Measurements from ENCODE around the gene PPP6R1.
"Not testable (repeated sequence)": the region's sequence is repeated elsewhere in the genome, so short reads cannot be mapped to it uniquely, and the experiment has no call there.

The PPP6R1 gene

GRCh38 chr19:55224679-55225414 lies 34.0 kb downstream of the PPP6R1 start:
- DNase-seq (ENCODE audit: low read depth) = not testable (repeated sequence)

DNA sequence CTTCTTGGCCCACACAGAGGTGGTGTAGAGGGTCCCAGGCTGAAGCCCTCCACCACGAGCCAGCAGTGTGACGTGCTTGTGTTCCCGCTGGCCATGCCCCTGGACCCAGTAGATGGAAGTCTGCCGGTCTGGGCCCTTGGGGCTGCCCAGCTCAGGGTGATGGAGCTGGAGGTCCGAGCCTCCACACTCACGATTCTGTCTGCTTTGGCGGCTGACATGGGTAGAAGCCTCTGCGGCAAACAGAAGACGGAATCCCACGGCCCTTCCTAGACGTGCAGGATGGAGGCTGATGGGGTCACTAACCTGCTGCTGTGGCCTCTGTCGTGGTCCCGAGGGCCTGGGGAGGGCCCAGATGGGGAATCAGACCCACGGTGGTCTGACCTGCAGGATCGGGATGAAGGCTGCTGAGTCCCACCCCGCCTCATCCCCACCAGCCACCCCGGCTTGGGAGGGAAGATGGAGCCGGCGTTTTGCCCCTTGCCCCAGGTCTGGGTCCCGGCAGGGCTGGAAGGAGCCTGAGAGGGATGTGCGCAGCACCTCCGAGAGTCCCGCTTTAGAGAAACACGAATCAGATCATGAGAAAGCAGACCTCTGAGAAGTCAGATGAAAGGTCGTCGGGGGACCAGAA lies 34.7 kb downstream of the PPP6R1 start:
- no peak for DNase-seq (ENCODE audit: low read depth)

DNA sequence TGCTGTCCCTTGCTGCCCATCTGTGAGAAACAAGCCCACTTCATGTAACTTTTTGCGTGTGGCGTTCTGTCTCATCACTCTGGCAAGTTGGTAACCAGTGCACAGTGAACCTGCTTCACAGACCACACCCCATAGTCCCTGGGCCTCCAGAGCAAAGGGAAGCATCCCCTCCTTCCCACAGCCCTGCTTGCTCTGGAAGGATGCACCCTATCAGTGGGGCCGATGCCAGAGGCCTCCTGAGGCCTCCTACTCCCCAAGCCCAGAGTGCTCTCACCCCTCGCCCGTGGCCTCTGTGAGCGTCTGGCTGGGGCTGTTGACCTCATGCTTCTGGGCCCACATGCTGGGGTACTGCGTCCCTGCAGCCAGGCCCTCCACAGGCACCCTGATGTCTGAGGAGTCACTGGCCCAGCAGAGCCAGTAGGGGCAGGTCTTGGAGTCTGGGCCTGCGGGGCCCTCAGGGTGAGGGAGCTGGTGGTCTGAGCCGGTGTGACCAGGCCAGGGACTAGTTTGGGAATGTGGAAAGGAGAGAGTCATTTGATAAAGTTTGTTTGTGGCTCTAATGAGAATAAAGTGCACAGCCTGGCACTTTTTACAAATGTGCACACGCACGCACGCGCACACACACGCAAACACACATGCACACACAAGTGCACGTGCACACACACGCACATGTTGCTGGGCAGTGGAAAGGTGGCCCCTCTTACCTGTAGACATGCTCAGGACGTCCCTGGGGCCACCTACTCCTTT lies 35.4 kb downstream of the PPP6R1 start:
- DNase-seq (ENCODE audit: low read depth) = no peak

DNA sequence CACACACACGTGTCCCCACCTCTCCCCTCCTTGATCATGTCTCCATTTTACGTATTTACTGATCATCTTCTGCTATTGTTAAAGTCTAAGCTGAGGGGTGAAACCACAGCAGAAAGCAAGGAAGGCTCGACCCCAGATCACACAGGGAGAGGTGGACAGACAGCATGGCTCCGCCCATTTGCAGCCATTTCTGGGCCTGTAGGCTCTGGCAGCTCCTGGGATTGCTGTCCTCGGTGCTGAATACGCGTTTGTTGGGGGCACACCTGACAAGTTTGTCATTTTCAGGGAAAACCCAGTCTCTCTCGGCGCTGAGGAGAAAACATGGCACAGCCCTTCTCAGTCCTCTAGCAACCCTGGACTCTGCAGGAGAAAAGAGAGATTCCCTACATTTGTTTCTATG lies 38.3 kb downstream of the PPP6R1 start:
- no peak for DNase-seq (ENCODE audit: low read depth)

DNA sequence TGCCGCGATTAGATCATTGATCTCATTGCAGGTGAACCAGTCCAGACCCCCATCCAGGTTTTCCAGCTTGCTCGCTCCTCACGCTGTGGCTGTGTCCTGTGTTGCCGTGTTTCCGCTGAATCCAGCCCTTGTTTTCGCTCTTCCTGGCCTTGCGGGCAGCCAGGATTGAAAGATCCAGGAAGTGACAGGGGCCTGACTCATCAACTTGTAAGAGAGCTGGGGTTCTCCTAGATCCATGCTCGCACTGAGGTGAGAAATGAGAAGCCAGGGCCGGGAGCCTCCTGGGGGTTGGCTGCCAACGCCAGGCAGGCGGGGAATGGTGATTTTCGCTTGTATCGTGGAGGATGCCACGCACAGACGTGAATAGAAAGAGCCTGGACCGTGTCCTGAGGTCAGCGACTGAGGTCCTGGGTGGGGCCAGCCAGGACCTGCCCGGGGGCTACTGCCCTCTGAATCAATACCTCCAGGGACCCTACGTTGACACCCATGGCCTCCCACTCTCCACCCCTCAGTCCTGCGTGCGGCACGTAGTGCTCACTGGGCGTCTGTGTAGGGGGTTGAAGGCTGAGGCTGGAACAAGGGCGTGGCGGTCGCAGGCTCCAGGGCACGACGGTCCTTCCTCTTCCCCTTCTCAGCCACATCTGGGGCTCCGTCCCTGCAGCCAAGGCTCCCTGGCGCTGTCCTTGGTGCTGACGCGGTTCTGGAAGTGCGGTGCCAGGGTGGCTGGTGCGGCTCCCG lies 42.2 kb downstream of the PPP6R1 start:
- peak; percentile 98 for DNase-seq (ENCODE audit: low read depth)

DNA sequence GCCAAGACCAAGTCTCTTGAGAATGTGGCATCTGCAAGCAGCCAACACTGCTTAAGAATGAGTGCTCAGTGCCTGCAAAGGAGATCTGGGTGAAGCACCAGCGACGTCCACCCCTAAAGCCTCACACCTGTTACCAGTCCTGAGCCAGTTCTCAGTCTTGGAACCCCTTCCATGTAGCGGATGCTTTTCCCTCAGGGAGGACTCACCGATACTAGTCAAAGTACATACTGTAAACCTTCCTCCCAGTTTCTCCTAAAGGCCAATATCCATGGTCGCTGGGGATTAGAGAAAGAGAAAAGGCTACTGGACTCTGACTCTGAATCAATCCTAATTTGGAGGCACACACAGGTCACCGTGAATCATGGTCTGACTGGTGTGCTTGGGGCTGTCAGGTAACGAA lies 45.3 kb downstream of the PPP6R1 start:
- no peak for DNase-seq (ENCODE audit: low read depth)

GRCh38 chr19:55212447-55212846 lies 46.4 kb downstream of the PPP6R1 start:
- no peak for DNase-seq (ENCODE audit: low read depth)

DNA sequence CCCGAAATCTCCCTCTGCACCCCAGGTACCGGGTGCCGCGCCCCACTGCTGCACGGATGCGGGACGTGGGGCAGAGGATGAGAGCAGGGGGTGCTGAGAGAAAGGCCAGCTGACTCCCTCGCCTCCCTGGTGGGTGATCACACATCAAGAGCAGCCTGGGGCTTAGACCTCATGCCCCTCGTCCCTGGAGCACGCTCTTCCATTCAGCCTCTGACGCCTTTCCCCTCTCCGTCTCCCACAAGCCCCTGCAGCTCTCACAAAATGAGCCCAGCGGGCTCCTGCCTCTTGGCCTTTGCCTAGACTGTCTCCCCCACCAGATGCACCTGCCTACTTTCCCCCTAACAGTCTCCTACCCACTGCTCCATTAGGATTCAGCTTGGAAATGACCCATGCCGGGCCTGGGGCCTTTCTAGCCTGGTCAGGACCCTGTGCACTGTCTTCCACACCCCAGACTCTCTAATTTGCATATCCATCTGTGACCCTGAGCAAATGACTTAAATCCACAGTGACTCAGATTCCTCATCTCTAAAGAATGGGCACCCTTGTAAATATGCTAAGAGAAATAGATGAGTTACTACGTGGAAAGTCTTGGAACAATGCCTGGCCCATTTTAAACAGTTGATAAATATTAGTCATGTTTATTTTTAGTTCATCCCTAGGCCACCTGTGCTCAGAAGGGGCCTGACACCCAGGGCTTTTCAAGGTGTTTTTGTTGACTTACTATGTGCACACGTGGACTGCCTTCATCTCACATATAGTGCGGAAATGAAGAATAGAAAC lies 48.9 kb downstream of the PPP6R1 start:
- DNase-seq (ENCODE audit: low read depth) = peak; percentile 89

DNA sequence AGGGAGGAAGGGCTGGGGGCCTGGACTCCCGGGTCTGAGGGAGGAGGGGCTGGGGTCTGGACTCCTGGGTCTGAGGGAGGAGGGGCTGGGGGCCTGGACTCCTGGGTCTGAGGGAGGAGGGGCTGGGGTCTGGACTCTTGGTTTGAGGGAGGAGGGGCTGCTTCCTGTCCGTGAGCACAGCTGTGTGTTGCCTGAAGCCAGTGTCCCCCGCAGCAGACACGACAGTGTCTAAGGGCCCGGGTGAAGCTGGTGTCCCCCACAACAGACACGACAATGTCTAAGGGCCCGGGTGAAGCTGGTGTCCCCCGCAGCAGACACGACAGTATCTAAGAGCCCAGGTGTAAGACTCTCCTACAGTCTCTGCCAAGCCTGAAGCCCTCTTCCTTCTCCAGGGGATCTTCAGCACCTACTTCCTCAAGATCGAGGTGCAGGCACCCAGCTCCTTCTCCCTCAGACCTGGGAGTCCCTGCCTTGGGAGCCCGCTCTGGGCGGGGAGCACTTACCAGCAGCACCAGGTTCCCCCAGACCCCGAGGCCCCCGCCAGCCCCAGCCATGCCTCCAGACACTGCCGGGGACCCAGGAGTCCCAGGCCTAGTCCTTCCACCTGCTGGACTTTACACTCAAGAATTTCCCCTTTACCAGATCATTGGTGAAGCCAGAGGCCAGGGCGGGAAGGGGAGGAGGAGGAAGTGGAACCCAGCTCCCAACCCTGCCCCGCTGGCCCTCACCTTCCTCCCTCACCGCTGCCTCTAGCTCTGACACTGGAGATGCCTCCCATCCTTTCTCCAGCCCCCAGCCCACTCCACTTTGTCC lies 49.7 kb downstream of the PPP6R1 start, which contains the start of gene PTPRH:
PTPRH (minus strand) TSS at position 622 of the 813 bp plus-strand sequence; CDS start at position 554, 68 bp downstream.
- no peak for DNase-seq (ENCODE audit: low read depth)

GRCh38 chr19:55206664-55207500 lies 51.9 kb downstream of the PPP6R1 start:
- peak; percentile 72 for DNase-seq (ENCODE audit: low read depth)

GRCh38 chr19:55202199-55202598 lies 56.6 kb downstream of the PPP6R1 start:
- DNase-seq (ENCODE audit: low read depth) = not testable (repeated sequence)

DNA sequence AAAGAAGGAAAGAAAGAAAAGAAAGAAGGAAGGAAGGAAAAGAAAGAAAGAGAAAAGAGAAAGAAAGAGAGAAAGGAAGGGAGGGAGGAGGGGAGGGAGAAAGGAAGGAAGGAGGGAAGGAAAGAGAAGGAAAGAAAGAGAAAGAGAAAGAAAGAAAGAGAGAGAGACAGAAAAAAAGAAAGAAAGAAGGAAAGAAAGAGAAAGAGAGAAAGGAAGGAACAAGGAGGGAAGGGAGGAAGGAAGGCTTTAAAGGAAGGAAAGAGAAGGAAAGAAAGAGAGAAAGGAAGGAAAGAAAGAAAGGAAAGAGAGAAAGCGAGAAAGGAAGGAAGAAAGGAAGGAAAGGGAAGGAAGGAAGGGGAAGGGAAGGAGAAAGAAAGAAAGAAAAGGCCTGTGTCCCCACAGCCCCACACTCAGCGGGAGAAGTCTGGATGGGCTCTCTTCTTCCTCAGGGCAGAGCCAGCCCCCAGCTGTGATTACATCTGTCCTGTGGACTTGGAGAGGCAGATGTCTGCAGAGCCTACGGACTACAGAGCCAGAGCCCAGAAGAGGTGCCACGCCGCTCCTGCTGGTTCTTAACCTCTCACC lies 59.1 kb downstream of the PPP6R1 start:
- DNase-seq (ENCODE audit: low read depth) = no peak

DNA sequence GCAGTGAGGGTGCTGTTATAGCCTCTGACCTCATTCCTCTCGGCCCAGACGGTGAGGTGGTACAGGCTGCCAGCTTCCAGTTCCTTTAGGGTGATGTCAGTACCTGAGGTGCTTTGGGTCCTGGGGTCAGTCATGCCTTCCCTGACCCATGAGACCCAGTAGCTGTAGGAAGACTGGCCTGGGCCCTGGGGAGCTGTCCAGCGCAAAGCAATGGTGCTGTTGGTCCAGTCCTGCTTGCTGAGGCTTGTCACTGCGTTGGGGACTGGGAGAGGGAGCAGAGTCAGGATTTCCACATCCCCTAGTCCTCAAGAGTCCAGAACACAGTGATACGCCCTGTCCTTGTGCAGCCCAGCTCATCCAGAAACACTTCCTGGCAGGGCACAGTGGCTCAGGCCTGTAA lies 60.2 kb downstream of the PPP6R1 start:
- DNase-seq (ENCODE audit: low read depth) = no peak

DNA sequence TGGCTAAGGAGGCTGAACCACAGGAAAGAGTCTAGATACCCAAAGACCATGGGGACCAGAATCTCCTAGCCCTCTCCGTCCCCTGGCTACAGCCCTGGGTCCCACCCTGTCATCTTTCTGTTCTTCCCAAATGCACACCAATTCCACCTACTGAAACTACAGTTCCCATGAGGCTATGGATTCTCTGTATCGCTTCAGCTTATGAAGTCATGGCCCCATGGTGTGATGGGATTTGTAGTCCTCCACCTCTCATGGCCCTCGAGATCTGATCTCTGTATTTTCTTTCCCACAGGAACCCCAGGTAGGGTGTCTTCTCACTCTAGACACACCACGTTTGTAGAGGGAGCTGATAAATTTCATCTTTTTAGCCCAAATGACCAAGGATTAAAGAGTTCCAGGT lies 61.3 kb downstream of the PPP6R1 start:
- no peak for DNase-seq (ENCODE audit: low read depth)

DNA sequence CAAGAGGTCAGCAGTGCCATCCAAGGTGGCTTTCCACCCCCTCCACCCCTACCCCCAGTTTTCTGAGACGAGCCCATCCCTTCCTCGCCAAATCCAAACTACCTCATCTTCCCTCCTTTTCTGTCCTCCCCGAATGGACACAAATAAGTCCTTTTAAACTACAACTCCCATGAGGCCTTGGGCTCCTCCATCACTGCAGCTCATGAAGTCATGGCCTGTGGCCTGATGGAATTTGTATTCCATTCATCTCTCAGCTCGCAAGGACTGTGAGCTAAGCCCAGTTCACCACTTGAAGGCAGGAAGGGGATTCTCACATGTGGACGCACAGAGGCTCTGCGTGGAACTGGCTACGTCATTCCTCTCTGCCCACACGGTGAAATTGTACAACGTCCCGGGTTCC lies 62.0 kb downstream of the PPP6R1 start:
- no peak for DNase-seq (ENCODE audit: low read depth)

- DNase-seq (ENCODE audit: low read depth) = no peak
Observed at GRCh38 chr19:55193481-55193880, 65.3 kb downstream of the PPP6R1 start.

- DNase-seq (ENCODE audit: low read depth) = peak; percentile 76
Observed at GRCh38 chr19:55189403-55189835, 69.4 kb downstream of the PPP6R1 start.

DNA sequence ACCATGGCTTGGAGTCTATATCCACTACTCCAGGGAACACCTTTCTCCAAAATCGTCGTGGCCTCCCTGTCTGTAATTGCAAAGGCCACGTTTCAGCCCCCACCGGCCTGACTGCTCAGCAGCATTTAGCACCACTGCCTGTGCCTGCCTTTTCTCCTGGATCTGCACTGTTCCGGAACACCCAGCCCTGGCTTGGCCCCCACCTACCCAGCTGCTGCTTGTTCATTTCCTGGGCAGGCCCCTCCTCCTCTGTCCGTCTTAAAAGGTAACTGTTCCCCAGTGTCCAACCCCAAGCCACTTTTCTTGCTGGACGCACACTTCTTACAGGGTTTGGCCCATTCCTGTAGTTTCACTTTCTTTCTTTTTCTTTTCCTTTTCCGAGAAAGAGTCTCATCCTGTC lies 70.2 kb downstream of the PPP6R1 start:
- DNase-seq (ENCODE audit: low read depth) = no peak

DNA sequence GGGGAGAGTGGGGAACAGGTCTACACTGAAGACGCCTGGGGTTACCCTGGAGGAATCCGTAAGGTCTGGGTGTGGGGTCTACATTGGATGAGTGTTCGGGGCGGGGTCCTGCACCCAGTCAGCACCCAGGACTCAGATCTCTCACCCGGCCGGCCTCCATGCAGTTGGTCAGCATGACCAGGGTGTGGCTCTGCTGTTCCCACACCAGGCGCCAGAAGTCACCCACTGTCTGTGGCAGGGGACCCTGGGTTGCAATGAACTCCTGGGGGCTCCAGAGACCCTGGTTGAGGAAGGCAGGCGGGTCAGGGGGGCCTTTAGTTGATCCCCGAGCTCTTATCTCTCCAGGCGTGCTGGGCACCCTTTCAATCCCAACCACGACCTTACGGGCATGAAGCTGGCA lies 72.7 kb downstream of the PPP6R1 start:
- DNase-seq (ENCODE audit: low read depth) = no peak

All from GM04504 (cell line).